Smooth muscle cell (in vitro differentiated cells): ENCODE measurements around the gene MAP1LC3B. TPM values are rescaled to one million over a fixed set of nuclear protein-coding genes. Genes with fewer than 3 reads are reported as not detected.

Source experiments
- DNase-seq: peaks from one replicate; lab custom pipeline; 2025; ENCODE audit not compliant: unreplicated experiment; lab: John Stamatoyannopoulos, UW
- H2AFZ ChIP-seq: fragments of 200-600 bp; sonication (generic); 2 replicates; pipeline ENCODE4 v1.6.0; 2016; ENCODE audit warnings: antibody characterized with exemption, low read depth, mild to moderate bottlenecking
- H3F3A ChIP-seq: fragments of 200-600 bp; sonication (generic); 2 replicates; pipeline ENCODE4 v1.6.0; 2017; ENCODE audit warnings: antibody characterized with exemption, low read depth
- H3K27ac ChIP-seq: fragments of 200-600 bp; sonication (generic); 2 replicates; pipeline ENCODE4 v1.5.1; 2016; ENCODE audit warnings: low read depth, mild to moderate bottlenecking
- H3K27me3 ChIP-seq: fragments of 200-600 bp; sonication (generic); 2 replicates; pipeline ENCODE4 v1.6.1; 2016; ENCODE audit warnings: low read depth, mild to moderate bottlenecking
- H3K36me3 ChIP-seq: fragments of 200-600 bp; sonication (generic); 2 replicates; pipeline ENCODE4 v1.5.1; 2016; ENCODE audit warnings: low read depth
- H3K4me1 ChIP-seq: fragments of 200-600 bp; sonication (generic); 2 replicates; pipeline ENCODE4 v1.5.1; 2016; ENCODE audit warnings: low read depth
- H3K4me2 ChIP-seq: fragments of 200-600 bp; sonication (generic); 2 replicates; pipeline ENCODE4 v1.6.0; 2016; ENCODE audit warnings: mild to moderate bottlenecking
- H3K4me3 ChIP-seq: fragments of 200-600 bp; sonication (generic); 2 replicates; pipeline ENCODE4 v1.5.1; 2016; ENCODE audit warnings: mild to moderate bottlenecking
- H3K79me2 ChIP-seq: fragments of 200-600 bp; sonication (generic); 2 replicates; pipeline ENCODE4 v1.6.0; 2016; ENCODE audit warnings: low read depth, mild to moderate bottlenecking
- H3K9ac ChIP-seq: fragments of 200-600 bp; sonication (generic); 2 replicates; pipeline ENCODE4 v1.6.0; 2016; ENCODE audit warnings: low read depth
- H3K9me3 ChIP-seq: fragments of 200-600 bp; sonication (generic); replicated peaks from 2 replicates; pipeline ENCODE4 v1.5.1; 2016; ENCODE audit warnings: low read depth
- H4K20me1 ChIP-seq: fragments of 200-600 bp; sonication (generic); 2 replicates; pipeline ENCODE4 v1.6.0; 2016; ENCODE audit warnings: low read depth
- WGBS: methylation state at CpG from one replicate; pipeline ENCODE4 v1.1.7; 2016; ENCODE audit warnings: low lambda C conversion rate; 5-methylcytosine and 5-hydroxymethylcytosine counted together
- polyA plus RNA-seq: library from polyadenylated mRNA; unstranded; fragments of >200 nt; fragmentation: Nextera tagmentation; extraction: Ambion mirVana; gene quantifications from 2 replicates; pipeline ENCODE4 v1.2.1, GENCODE V29; 2016
- total RNA-seq: library from RNA; depleted of rRNA; stranded (reverse); fragments of >200 nt; gene quantifications from 2 replicates; pipeline ENCODE4 v1.2.3, GENCODE V29; 2014
- TF ChIP-seq, protein P1 (sequence below): fragments of 200-600 bp; sonication (generic); IDR thresholded peaks from 2 replicates; pipeline ENCODE4 v1.5.1; 2017; ENCODE audit warnings: borderline replicate concordance, mild to moderate bottlenecking, antibody characterized with exemption; ENCODE audit not compliant: insufficient read depth, poor library complexity, severe bottlenecking

MAP1LC3B gene
- total and polyA plus RNA-seq, 2 experiments from 2014 or later: 77.5 to 107 TPM

DNA sequence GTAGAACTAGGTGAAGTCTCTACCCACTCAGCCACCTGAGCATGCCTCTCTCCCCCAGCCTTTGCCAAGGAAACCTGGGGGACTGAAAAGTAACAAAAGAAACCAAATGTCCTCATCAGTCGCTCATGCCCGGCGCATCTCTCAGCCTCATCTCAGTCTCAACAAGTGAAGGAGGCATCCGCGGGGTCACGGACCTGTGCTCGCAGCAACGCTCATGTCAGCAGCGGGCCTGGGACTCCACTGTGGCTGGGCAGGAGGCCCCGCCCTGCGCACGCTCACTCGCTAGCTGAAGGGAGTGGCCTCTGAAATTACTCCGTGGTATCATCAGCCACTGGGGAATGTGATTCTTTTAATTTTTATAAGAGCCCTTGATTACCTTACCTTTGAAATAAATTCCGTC is 31.3 kb downstream of the MAP1LC3B start:
- WGBS: 96% methylated on average over 15 of the region's 15 CpGs
- H3F3A ChIP-seq: no peaks in the 10 kb centered on the region
- H3K4me1 ChIP-seq: no peaks in the 10 kb centered on the region
- no peaks in the 10 kb centered on the region for H3K9me3 ChIP-seq
- no peaks in the 10 kb centered on the region for H3K36me3 ChIP-seq
- no peak overlapping the region for H3K9ac ChIP-seq
- no peak overlapping the region for H3K4me3 ChIP-seq
- H3K4me2 ChIP-seq: no peak overlapping the region
- H4K20me1 ChIP-seq: peaks cover 65% of the 10 kb centered on the region
- H3K27me3 ChIP-seq: no peaks in the 10 kb centered on the region
- H3K79me2 ChIP-seq: peaks cover 3% of the 10 kb centered on the region
- no peak for DNase-seq
- TF ChIP-seq, protein P1, sequence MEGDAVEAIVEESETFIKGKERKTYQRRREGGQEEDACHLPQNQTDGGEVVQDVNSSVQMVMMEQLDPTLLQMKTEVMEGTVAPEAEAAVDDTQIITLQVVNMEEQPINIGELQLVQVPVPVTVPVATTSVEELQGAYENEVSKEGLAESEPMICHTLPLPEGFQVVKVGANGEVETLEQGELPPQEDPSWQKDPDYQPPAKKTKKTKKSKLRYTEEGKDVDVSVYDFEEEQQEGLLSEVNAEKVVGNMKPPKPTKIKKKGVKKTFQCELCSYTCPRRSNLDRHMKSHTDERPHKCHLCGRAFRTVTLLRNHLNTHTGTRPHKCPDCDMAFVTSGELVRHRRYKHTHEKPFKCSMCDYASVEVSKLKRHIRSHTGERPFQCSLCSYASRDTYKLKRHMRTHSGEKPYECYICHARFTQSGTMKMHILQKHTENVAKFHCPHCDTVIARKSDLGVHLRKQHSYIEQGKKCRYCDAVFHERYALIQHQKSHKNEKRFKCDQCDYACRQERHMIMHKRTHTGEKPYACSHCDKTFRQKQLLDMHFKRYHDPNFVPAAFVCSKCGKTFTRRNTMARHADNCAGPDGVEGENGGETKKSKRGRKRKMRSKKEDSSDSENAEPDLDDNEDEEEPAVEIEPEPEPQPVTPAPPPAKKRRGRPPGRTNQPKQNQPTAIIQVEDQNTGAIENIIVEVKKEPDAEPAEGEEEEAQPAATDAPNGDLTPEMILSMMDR: no peak
- no peak overlapping the region for H3K27ac ChIP-seq
- no peak overlapping the region for H2AFZ ChIP-seq

DNA sequence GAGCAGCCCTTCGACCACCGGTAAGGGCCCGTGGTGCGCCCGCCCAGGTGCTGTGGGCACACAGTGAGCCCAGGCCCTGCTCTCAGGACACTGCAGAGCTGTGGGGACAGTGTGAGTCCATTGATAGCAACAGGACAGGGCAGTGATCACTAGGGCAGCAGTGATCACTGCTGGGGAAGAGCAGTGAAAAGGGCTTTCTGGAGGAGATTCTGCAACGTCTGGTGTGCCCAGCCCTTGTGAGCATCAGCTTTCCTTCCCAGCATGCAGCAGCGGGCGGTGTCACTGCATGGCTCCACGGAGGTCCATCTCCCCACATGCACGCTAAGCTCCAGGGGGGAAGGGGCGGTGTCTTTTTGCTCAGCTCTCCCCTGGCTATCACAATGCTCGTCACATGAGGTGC is 32.1 kb downstream of the MAP1LC3B start:
- no peaks in the 10 kb centered on the region for H3K36me3 ChIP-seq
- no peak overlapping the region for H3K9ac ChIP-seq
- H4K20me1 ChIP-seq: peaks cover 69% of the 10 kb centered on the region
- H3K4me2 ChIP-seq: no peak overlapping the region
- no peaks in the 10 kb centered on the region for H3K27me3 ChIP-seq
- no peaks in the 10 kb centered on the region for H3K4me1 ChIP-seq
- no peak overlapping the region for H3K4me3 ChIP-seq
- peaks cover 3% of the 10 kb centered on the region for H3K79me2 ChIP-seq
- 96% methylated on average over 12 of the region's 12 CpGs for WGBS
- H3F3A ChIP-seq: no peaks in the 10 kb centered on the region
- no peak overlapping the region for H3K27ac ChIP-seq
- TF ChIP-seq, protein P1: no peak
- H2AFZ ChIP-seq: no peak overlapping the region
- no peaks in the 10 kb centered on the region for H3K9me3 ChIP-seq
- no peak for DNase-seq

DNA sequence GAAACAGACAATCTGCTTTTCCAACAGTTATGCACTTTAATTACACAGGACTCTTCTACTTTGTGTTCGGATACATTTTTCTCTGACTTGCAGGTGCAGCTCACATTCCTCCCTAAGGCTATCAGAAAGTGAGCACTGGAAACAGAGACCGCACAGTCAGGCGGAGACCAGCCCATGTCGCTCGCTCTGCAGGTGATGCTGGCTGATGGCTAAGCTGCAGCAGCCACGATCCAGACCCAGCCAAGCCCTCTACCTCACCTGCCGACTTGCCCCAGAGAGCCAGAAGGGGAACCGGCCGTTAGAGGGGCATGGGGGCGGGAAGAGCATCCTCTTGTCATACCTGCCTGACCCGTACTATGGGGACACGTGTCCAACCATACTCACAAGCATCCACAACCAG is 33.8 kb downstream of the MAP1LC3B start:
- Histone ChIP-seq H3K9me3 (no peaks in the 10 kb centered on the region), H3K4me1 (no peaks in the 10 kb centered on the region), H3K79me2 (peaks cover 3% of the 10 kb centered on the region), H3K4me3 (no peak overlapping the region), H3K27ac (no peak overlapping the region), H2AFZ (no peak overlapping the region), H3K9ac (no peak overlapping the region), H3F3A (peaks cover 7% of the 10 kb centered on the region), H4K20me1 (peaks cover 60% of the 10 kb centered on the region), H3K27me3 (no peaks in the 10 kb centered on the region), H3K4me2 (no peak overlapping the region), H3K36me3 (no peaks in the 10 kb centered on the region)
- no peak for DNase-seq
- 85% methylated on average over 12 of the region's 12 CpGs for WGBS
- TF ChIP-seq, protein P1: no peak

DNA sequence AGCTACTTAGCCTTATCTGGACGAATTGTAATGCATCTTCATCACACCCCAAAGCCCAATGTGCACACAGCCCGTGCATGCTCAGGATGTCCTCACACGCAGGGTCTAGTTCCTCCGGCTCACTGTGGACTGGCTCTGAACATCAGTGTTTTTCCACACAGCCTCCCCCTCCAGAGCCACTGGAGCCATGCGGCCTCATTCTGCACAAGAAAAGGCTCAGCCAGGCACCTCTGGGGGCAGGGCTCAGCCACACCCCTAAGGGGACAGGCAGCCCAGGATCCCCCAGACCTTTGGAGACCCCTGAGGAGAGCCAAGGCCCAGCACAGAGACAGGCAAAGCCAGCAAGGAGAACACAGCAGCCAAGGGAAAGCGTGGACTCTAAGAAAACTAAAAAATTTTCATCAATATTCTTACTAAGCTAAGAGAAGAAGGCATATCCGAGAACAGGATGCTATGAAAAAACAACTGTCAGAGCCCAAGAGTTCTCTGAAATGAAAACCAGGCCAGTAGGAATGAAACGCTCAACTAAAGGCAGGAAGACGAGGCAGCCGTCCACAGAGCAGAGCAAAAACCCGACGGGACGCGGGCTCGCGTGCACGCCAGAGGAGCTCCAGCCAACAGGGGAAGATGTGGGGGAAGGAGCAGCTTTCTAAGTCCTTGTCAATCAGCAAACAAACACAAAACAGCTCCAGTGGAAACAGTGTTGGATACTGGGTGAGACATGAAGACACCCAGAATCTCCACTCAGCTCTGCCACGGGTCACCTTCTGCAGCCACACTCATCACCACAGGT is 34.5 kb downstream of the MAP1LC3B start:
- H4K20me1 ChIP-seq: peaks cover 56% of the 10 kb centered on the region
- TF ChIP-seq, protein P1: no peak
- no peaks in the 10 kb centered on the region for H3K36me3 ChIP-seq
- H3K4me3 ChIP-seq: no peak overlapping the region
- no peaks in the 10 kb centered on the region for H3K4me1 ChIP-seq
- H2AFZ ChIP-seq: no peak overlapping the region
- no peak overlapping the region for H3K9ac ChIP-seq
- peaks cover 3% of the 10 kb centered on the region for H3K79me2 ChIP-seq
- H3F3A ChIP-seq: peaks cover 9% of the 10 kb centered on the region
- H3K27me3 ChIP-seq: no peaks in the 10 kb centered on the region
- H3K4me2 ChIP-seq: no peak overlapping the region
- no peaks in the 10 kb centered on the region for H3K9me3 ChIP-seq
- 85% methylated on average over 18 of the region's 18 CpGs for WGBS
- no peak overlapping the region for H3K27ac ChIP-seq
- no peak for DNase-seq
